Adipocyte (in vitro differentiated cells): ENCODE measurements around the gene TAS2R7.
A peak's percentile ranks its signal among the peaks of the same experiment; 100 is the strongest.

Experiments used
- DNase-seq: peaks from one replicate; pipeline ENCODE4 v3.0.0-alpha.2; 2015; ENCODE audit warnings: low read depth
- H3K27me3 ChIP-seq: replicated peaks from 2 replicates; pipeline ENCODE4 v1.7.0; 2013; ENCODE audit warnings: mild to moderate bottlenecking, low read length, moderate library complexity; ENCODE audit not compliant: control insufficient read depth, insufficient read depth
- H3K36me3 ChIP-seq: 2 replicates; pipeline ENCODE4 v1.7.0; 2013; ENCODE audit warnings: low read length, mild to moderate bottlenecking, moderate library complexity; ENCODE audit not compliant: control insufficient read depth, insufficient read depth, severe bottlenecking
- H3K4me1 ChIP-seq: 2 replicates; pipeline ENCODE4 v1.7.0; 2013; ENCODE audit warnings: mild to moderate bottlenecking, low read length, moderate library complexity; ENCODE audit not compliant: control insufficient read depth, insufficient read depth
- H3K4me3 ChIP-seq: 2 replicates; pipeline ENCODE4 v1.7.0; 2013; ENCODE audit warnings: mild to moderate bottlenecking, low read length, moderate library complexity
- H3K9ac ChIP-seq: 2 replicates; pipeline ENCODE4 v1.7.0; 2013; ENCODE audit warnings: mild to moderate bottlenecking, low read length, moderate library complexity
- H3K9me3 ChIP-seq: 2 replicates; pipeline ENCODE4 v1.7.0; 2013; ENCODE audit warnings: mild to moderate bottlenecking, low read length, moderate library complexity; ENCODE audit not compliant: control insufficient read depth

Gene TAS2R7

GRCh38 chr12:10802587-10802986, at the start of gene TAS2R7:
Gene TAS2R7, minus strand, starts transcription at chr12:10802627. Its CDS starts 57 bp downstream, at chr12:10802570.
- no peak within 1 kb of the TSS for H3K9ac ChIP-seq
- H3K9me3 ChIP-seq, result no peaks in the 10 kb centered on the region
- peaks cover 9% of the 10 kb centered on the region for H3K27me3 ChIP-seq
- H3K4me1 ChIP-seq, result no peaks in the 10 kb centered on the region
- no peaks in the 10 kb centered on the region for H3K36me3 ChIP-seq
- DNase-seq, result no peak
- H3K4me3 ChIP-seq, result no peak within 1 kb of the TSS

GRCh38 chr12:10851243-10851858, 48.9 kb upstream of the TAS2R7 start:
- peaks cover 11% of the 10 kb centered on the region for H3K36me3 ChIP-seq
- H3K4me1 ChIP-seq, result no peaks in the 10 kb centered on the region
- H3K9me3 ChIP-seq, result peaks cover 9% of the 10 kb centered on the region
- H3K27me3 ChIP-seq, result no peaks in the 10 kb centered on the region
- H3K4me3 ChIP-seq, result no peak overlapping the region
- no peak overlapping the region for H3K9ac ChIP-seq
- DNase-seq, result no peak

- Histone ChIP-seq H3K36me3 (peaks cover 5% of the 10 kb centered on the region), H3K4me3 (no peak within 1 kb of the TSS), H3K27me3 (no peaks in the 10 kb centered on the region), H3K9me3 (no peaks in the 10 kb centered on the region), H3K9ac (no peak within 1 kb of the TSS), H3K4me1 (no peaks in the 10 kb centered on the region)
- DNase-seq, result no peak
These were observed 47.0 kb upstream of the TAS2R7 start, which contains the start of gene PRR4 for GRCh38 chr12:10849425-10849878. Gene PRR4, minus strand, starts transcription at chr12:10849475. Its CDS starts 38 bp downstream, at chr12:10849437.

GRCh38 chr12:10847744-10848143, 45.3 kb upstream of the TAS2R7 start:
- DNase-seq, result no peak

GRCh38 chr12:10842862-10843261, 40.4 kb upstream of the TAS2R7 start:
- Histone ChIP-seq H3K4me3 (no peak overlapping the region), H3K27me3 (no peaks in the 10 kb centered on the region), H3K9ac (no peak overlapping the region), H3K4me1 (no peaks in the 10 kb centered on the region), H3K9me3 (no peaks in the 10 kb centered on the region), H3K36me3 (peaks cover 7% of the 10 kb centered on the region)
- DNase-seq, result no peak

More at GRCh38 chr12:10847744-10848143, 45.3 kb upstream of the TAS2R7 start:
- no peaks in the 10 kb centered on the region for H3K4me1 ChIP-seq
- no peaks in the 10 kb centered on the region for H3K27me3 ChIP-seq
- peaks cover 12% of the 10 kb centered on the region for H3K36me3 ChIP-seq
- H3K4me3 ChIP-seq, result no peak overlapping the region
- H3K9me3 ChIP-seq, result no peaks in the 10 kb centered on the region
- no peak overlapping the region for H3K9ac ChIP-seq

- no peaks in the 10 kb centered on the region for H3K27me3 ChIP-seq
- no peak overlapping the region for H3K9ac ChIP-seq
- H3K36me3 ChIP-seq, result peaks cover 7% of the 10 kb centered on the region
- no peak overlapping the region for H3K4me3 ChIP-seq
- DNase-seq, result no peak
- H3K9me3 ChIP-seq, result peaks cover 5% of the 10 kb centered on the region
- H3K4me1 ChIP-seq, result no peaks in the 10 kb centered on the region
These were observed 36.0 kb upstream of the TAS2R7 start for GRCh38 chr12:10838461-10838860.

- no peaks in the 10 kb centered on the region for H3K36me3 ChIP-seq
- peak; percentile 35 for DNase-seq
These were observed 27.6 kb upstream of the TAS2R7 start for GRCh38 chr12:10829994-10830393.

GRCh38 chr12:10826258-10826657, 23.8 kb upstream of the TAS2R7 start, which contains the start of gene TAS2R10:
Gene TAS2R10, minus strand, starts transcription at chr12:10826358. Its CDS starts 89 bp downstream, at chr12:10826269.
- DNase-seq, result no peak
- Histone ChIP-seq H3K36me3 (no peaks in the 10 kb centered on the region), H3K9me3 (no peaks in the 10 kb centered on the region), H3K4me3 (no peak within 1 kb of the TSS), H3K9ac (no peak within 1 kb of the TSS), H3K27me3 (no peaks in the 10 kb centered on the region), H3K4me1 (no peaks in the 10 kb centered on the region)

More at GRCh38 chr12:10829994-10830393, 27.6 kb upstream of the TAS2R7 start:
- Histone ChIP-seq H3K4me1 (no peaks in the 10 kb centered on the region), H3K27me3 (no peaks in the 10 kb centered on the region), H3K9ac (no peak overlapping the region), H3K9me3 (no peaks in the 10 kb centered on the region), H3K4me3 (no peak overlapping the region)

- Histone ChIP-seq H3K9ac (no peak overlapping the region), H3K36me3 (no peaks in the 10 kb centered on the region), H3K27me3 (no peaks in the 10 kb centered on the region), H3K4me1 (no peaks in the 10 kb centered on the region), H3K4me3 (no peak overlapping the region), H3K9me3 (no peaks in the 10 kb centered on the region)
- no peak for DNase-seq
These were observed 22.5 kb upstream of the TAS2R7 start for GRCh38 chr12:10824957-10825356.

GRCh38 chr12:10811883-10812536, 9.6 kb upstream of the TAS2R7 start:
- Histone ChIP-seq H3K36me3 (no peaks in the 10 kb centered on the region), H3K4me3 (no peak overlapping the region), H3K27me3 (no peaks in the 10 kb centered on the region), H3K4me1 (no peaks in the 10 kb centered on the region), H3K9ac (no peak overlapping the region), H3K9me3 (no peaks in the 10 kb centered on the region)
- DNase-seq, result no peak

- H3K27me3 ChIP-seq, result no peaks in the 10 kb centered on the region
- H3K9me3 ChIP-seq, result no peaks in the 10 kb centered on the region
- no peak within 1 kb of the TSS for H3K4me3 ChIP-seq
- no peak within 1 kb of the TSS for H3K9ac ChIP-seq
- H3K4me1 ChIP-seq, result no peaks in the 10 kb centered on the region
- H3K36me3 ChIP-seq, result no peaks in the 10 kb centered on the region
- DNase-seq, result no peak
These were observed 7.6 kb upstream of the TAS2R7 start, which contains the start of gene TAS2R9 for GRCh38 chr12:10810068-10810467. Gene TAS2R9, minus strand, starts transcription at chr12:10810168. Its CDS starts 93 bp downstream, at chr12:10810075.
